ENCODE results near the gene AP3M1.
A peak's percentile ranks its signal among the peaks of the same experiment; 100 is the strongest.

The AP3M1 gene

DNA sequence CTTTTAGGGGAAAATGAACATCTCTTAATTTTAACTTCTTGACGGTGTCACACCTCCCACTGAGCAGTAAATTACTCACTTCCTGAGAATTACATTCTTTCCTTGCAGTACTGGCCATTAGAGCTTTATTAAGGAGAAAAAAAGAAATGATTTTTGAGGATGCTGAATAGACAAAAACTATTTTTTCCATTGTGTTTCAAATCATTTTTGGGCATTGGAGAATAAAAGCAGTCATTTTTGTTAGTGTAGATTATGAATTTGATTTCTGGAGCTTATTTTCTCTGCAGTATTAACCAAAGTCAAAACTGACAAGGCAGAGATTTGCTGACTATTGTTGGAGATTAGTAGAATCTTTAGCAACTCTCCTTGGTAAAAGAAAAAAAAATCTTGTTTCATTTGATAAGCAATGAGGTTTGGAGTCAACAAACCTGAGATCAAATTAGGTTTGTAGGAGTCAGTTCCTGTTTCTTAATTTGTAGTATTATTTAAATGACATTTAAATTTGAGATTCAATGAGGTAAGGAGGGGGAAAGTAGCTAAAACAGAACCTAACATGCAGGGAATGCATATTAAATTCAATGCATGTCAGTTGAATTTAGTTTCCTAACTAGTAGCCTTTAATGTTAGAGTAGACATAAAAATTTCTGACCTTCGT, 70.6 kb downstream of the AP3M1 start:
- Mint-ChIP-seq H3K9me3 (no peaks in the 10 kb centered on the region), H3K4me3 (no peak overlapping the region), H3K36me3 (ENCODE audit: insufficient read depth) (peaks cover 13% of the 10 kb centered on the region), H3K4me1 (peaks cover 35% of the 10 kb centered on the region), H3K27ac (ENCODE audit: low read depth) (no peak overlapping the region), H3K27me3 (no peaks in the 10 kb centered on the region)
- no peak for ATAC-seq (replicated peaks; ENCODE audit: extremely low read depth, poor library complexity, severe bottlenecking)
- DNase-seq (ENCODE audit: low spot score in 2 of 2) = no peak

DNA sequence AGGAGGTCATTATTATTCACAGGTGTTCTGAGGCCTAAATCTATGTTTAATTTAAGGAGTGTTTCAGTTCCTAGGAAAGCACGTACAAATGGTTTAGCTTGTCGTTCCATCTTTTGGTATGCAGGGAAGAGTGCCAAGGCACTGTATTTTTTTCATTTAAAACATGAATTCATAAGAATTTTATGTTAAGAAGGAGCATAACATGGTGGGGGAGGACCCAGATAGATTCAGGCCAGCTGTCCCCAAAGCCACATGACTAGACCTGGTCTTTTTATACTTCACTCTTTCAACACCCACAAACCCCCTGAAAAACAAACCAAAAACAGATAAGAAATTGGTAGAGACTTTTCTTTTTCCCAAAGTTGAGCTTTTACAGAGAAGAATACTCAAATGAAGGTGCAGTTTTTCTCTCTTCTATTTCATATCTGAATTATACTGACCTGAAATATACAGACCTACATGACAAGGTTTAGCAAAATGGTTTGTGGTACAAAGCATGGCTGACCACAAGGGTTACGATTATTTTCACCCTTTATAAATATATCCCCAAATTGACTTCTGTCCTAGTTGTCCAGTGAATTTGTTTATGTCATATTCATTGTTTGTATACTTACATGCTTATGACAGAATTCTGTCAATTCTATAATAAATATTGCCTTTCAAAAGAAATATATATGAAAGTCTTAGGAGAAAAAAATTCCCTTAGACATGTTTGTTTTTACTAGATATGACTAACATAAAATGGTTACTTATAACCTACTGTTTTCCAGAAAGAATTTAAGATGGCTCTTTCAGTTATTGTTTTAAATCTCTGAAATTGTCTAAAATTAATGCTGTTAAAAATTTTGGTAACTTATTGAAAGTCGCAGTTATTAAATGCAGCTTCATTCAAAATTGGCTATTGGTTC, 71.3 kb downstream of the AP3M1 start:
- no peak for DNase-seq (ENCODE audit: low spot score in 2 of 2)
- no peaks in the 10 kb centered on the region for H3K27me3 Mint-ChIP-seq
- ATAC-seq (replicated peaks; ENCODE audit: extremely low read depth, poor library complexity, severe bottlenecking) = no peak
- peak overlapping the region; percentile 19 for H3K4me3 Mint-ChIP-seq
- peaks cover 35% of the 10 kb centered on the region for H3K4me1 Mint-ChIP-seq
- H3K36me3 Mint-ChIP-seq (ENCODE audit: insufficient read depth) = peaks cover 17% of the 10 kb centered on the region
- no peaks in the 10 kb centered on the region for H3K9me3 Mint-ChIP-seq
- peak overlapping the region; percentile 44 for H3K27ac Mint-ChIP-seq (ENCODE audit: low read depth)

DNA sequence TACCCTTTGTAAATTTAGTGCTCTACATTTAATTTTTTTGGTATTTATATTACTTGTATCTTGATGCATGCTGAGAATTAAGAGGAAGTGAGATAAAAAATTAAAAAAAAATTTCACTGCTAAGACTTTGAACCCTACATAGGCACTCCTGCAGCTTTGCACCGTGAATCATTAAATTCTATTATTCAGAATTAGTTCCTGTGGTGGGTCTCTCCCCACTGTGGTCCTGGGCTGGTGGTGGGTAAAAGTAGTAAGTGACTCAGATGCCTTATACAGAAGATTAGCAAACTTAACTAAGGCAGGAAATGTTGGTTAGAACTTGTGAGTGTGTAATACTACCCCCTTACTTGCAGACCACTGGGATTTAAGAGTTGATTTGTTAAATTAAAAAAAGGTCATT, 72.6 kb downstream of the AP3M1 start:
- Mint-ChIP-seq H3K36me3 (ENCODE audit: insufficient read depth) (peaks cover 27% of the 10 kb centered on the region), H3K9me3 (no peaks in the 10 kb centered on the region), H3K4me1 (peaks cover 35% of the 10 kb centered on the region), H3K27ac (ENCODE audit: low read depth) (peak overlapping the region; percentile 44), H3K4me3 (no peak overlapping the region), H3K27me3 (no peaks in the 10 kb centered on the region)
- DNase-seq (ENCODE audit: low spot score in 2 of 2) = no peak
- ATAC-seq (replicated peaks; ENCODE audit: extremely low read depth, poor library complexity, severe bottlenecking) = peak; percentile 87

DNA sequence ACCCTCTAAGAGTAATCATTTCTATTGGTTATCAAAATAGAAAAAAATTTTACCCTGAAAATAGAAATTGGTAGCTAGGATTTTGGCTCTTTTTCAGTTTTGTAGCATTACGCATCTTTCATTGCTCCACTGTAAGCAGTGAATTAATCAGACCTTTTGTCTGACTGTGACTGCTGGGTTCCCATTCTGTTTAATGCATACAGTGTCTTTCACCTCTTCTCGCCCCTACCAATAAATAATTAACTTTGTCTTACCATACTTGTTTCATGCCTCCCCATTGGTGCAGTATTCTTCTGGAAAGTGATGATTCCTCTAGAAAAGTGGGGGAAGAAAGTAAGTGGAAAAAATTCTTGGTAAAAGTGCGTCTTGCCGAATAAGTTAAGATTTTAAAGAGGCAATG, 73.2 kb downstream of the AP3M1 start:
- no peaks in the 10 kb centered on the region for H3K9me3 Mint-ChIP-seq
- peaks cover 35% of the 10 kb centered on the region for H3K4me1 Mint-ChIP-seq
- no peak for ATAC-seq (replicated peaks; ENCODE audit: extremely low read depth, poor library complexity, severe bottlenecking)
- H3K27me3 Mint-ChIP-seq = no peaks in the 10 kb centered on the region
- H3K36me3 Mint-ChIP-seq (ENCODE audit: insufficient read depth) = peaks cover 30% of the 10 kb centered on the region
- peak overlapping the region; percentile 13 for H3K27ac Mint-ChIP-seq (ENCODE audit: low read depth)
- no peak overlapping the region for H3K4me3 Mint-ChIP-seq
- no peak for DNase-seq (ENCODE audit: low spot score in 2 of 2)

DNA sequence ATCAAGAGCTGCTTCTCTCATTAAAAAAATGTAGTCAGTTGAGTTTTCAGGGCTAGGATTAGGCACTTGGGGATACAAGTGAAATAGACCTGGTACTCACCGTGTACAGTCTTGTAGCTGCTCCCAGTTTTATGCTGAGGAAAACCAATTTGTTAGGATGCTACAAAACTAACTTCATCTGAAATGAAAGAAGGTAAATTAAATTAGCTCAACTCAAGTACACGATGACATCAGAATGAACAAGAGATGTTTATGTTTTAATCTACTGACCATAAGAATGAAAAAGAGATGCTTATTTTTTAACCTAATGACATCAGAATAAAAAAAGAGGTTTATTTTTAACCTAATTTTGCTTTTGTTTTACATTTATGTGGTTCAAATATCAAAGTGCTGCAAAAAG, 73.7 kb downstream of the AP3M1 start:
- Mint-ChIP-seq H3K4me3 (no peak overlapping the region), H3K27me3 (no peaks in the 10 kb centered on the region), H3K9me3 (no peaks in the 10 kb centered on the region), H3K36me3 (ENCODE audit: insufficient read depth) (peaks cover 27% of the 10 kb centered on the region), H3K4me1 (peaks cover 35% of the 10 kb centered on the region), H3K27ac (ENCODE audit: low read depth) (peak overlapping the region; percentile 38)
- DNase-seq (ENCODE audit: low spot score in 2 of 2) = no peak
- ATAC-seq (replicated peaks; ENCODE audit: extremely low read depth, poor library complexity, severe bottlenecking) = no peak

DNA sequence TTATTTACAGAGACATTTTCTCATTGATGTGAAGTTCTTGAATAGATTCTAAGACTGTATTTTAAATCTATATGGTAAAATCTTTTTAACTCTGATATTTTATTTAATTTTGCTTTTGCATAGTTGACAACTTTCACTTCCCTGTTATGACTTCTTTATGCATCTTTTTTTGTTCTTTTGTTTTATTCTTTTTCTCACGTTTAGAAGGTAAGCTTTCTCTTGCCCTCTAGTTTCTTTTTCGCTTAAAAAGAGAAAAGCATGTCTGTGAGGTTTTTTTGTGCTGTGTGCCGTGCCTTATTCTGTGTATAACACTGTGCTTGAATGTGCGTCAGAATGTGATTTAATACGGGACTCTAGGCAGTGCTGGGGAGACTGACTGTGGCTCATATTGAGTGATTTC, 74.7 kb downstream of the AP3M1 start:
- Mint-ChIP-seq H3K27me3 (no peaks in the 10 kb centered on the region), H3K4me3 (no peak overlapping the region), H3K36me3 (ENCODE audit: insufficient read depth) (peaks cover 32% of the 10 kb centered on the region), H3K9me3 (no peaks in the 10 kb centered on the region), H3K27ac (ENCODE audit: low read depth) (no peak overlapping the region), H3K4me1 (peaks cover 29% of the 10 kb centered on the region)
- DNase-seq (ENCODE audit: low spot score in 2 of 2) (no peak), ATAC-seq (replicated peaks; ENCODE audit: extremely low read depth, poor library complexity, severe bottlenecking) (no peak)

DNA sequence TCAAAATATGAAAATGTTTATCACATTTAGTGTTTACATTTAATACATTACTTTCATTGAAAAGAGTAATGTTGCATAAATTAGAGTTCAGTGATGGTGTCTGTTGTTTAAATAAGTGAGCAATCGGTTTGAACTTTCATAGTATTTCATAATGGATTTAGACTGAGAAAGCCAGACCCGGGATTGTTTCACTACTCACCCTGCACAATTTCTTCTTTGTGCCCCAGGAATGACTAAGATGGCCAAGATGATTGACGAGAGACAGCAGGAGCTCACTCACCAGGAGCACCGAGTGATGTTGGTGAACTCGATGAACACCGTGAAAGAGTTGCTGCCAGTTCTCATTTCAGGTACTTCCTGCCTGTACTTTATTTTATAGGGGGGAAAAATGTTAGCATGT, 78.1 kb downstream of the AP3M1 start:
- Mint-ChIP-seq H3K4me3 (no peak overlapping the region), H3K27ac (ENCODE audit: low read depth) (no peak overlapping the region), H3K36me3 (ENCODE audit: insufficient read depth) (peaks cover 32% of the 10 kb centered on the region), H3K4me1 (peaks cover 8% of the 10 kb centered on the region), H3K27me3 (no peaks in the 10 kb centered on the region), H3K9me3 (no peaks in the 10 kb centered on the region)
- no peak for ATAC-seq (replicated peaks; ENCODE audit: extremely low read depth, poor library complexity, severe bottlenecking)
- no peak for DNase-seq (ENCODE audit: low spot score in 2 of 2)

DNA sequence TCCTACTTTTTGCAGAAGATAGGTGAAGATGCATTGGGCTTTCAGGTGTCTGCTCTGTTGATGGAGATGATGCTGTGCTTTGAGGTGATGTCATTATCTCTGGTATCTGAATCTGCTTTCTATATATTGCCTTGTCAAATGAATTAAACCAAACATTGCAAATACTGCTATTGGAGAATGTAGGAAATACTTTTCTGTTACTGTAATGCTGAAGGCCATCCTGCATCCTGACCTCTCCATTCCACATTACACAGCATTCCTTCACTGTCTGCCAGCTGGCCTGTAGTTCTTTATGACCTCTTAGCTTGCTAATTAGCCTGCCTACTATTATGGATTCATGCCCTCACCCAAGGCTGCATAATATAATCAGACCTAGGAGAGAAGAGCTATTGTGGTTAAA, 79.5 kb downstream of the AP3M1 start:
- DNase-seq (ENCODE audit: low spot score in 2 of 2) (no peak), ATAC-seq (replicated peaks; ENCODE audit: extremely low read depth, poor library complexity, severe bottlenecking) (no peak)
- Mint-ChIP-seq H3K36me3 (ENCODE audit: insufficient read depth) (peaks cover 33% of the 10 kb centered on the region), H3K27me3 (no peaks in the 10 kb centered on the region), H3K4me1 (peaks cover 6% of the 10 kb centered on the region), H3K4me3 (no peak overlapping the region), H3K27ac (ENCODE audit: low read depth) (no peak overlapping the region), H3K9me3 (no peaks in the 10 kb centered on the region)

All from central memory CD8-positive, alpha-beta T cell (primary cell).